ENCODE results near the gene CYB5R3.

DNA sequence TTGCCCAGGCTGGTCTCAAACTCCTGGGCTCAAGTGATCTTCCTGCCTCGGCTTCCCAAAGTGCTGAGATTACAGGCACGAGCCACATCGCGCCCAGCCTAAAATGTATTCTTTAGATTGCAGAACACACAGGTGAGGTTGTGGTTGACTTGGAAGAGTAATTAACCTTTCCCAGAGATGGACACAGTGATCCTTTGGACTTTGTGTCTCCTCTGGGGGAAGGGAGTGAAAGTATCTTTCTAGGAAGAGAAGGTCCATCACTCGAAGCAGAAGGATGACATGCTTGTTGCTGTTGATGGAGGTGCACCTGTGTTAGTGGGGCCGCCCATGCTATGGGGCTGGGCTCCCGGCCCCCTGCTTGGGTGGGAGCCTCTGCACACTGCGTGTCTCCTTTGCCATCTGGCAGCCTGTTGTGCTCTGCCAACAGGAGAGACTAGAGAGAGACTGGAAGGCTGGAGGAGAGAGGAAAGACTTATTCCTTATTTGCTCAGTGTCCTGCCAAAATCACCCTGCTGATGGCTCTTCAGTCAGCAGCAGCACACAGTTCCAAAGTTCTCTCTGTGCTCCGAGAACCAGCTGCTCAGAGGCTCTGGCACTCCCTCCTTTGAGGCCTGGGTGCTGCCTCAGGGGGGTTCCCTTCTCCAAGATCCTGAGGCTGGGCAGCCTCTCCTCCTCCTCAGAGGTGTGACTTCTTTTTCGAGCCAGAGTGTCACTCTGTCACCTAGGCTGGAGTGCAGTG is 33.1 kb upstream of the CYB5R3 start:
- TF ChIP-seq ARNTL (CRISPR knock-in tag; IDR thresholded peaks at IDR 0.05; ENCODE audit: borderline replicate concordance, low read depth) (no peak), SNAI2 (CRISPR knock-in tag; IDR thresholded peaks at IDR 0.05) (no peak), ZFP30 (CRISPR knock-in tag; IDR thresholded peaks at IDR 0.05) (no peak)
- TF ChIP-seq, protein P1, sequence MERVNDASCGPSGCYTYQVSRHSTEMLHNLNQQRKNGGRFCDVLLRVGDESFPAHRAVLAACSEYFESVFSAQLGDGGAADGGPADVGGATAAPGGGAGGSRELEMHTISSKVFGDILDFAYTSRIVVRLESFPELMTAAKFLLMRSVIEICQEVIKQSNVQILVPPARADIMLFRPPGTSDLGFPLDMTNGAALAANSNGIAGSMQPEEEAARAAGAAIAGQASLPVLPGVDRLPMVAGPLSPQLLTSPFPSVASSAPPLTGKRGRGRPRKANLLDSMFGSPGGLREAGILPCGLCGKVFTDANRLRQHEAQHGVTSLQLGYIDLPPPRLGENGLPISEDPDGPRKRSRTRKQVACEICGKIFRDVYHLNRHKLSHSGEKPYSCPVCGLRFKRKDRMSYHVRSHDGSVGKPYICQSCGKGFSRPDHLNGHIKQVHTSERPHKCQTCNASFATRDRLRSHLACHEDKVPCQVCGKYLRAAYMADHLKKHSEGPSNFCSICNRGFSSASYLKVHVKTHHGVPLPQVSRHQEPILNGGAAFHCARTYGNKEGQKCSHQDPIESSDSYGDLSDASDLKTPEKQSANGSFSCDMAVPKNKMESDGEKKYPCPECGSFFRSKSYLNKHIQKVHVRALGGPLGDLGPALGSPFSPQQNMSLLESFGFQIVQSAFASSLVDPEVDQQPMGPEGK (CRISPR knock-in tag; IDR thresholded peaks at IDR 0.05; ENCODE audit: borderline replicate concordance) = no peak

All from SK-N-SH treated with all-trans-retinoic acid at 6 μM for 48 hours (cell line).